ENCODE data around the gene BSN. TPM values are rescaled to one million over a fixed set of nuclear protein-coding genes. Genes with fewer than 3 reads are reported as not detected.

Gene BSN
- total and polyA plus RNA-seq, 2 experiments from 2014 or later = 0.50 to 5.1 TPM

GRCh38 chr3:49609314-49609713 lies 55.0 kb downstream of the BSN start:
- Histone ChIP-seq H3F3A (replicated peaks; ENCODE audit: low read depth) (0 out of 2 replicates have a peak, but pooled peaks cover 3% of the 10 kb centered on the region), H3K9me2 (ENCODE audit: insufficient read depth) (no peaks in the 10 kb centered on the region), H3K36me3 (ENCODE audit: insufficient read depth) (no peaks in the 10 kb centered on the region), H3K79me2 (replicated peaks; ENCODE audit: insufficient read depth) (no peaks in the 10 kb centered on the region), H3K27me3 (ENCODE audit: insufficient read depth) (no peaks in the 10 kb centered on the region), H2AFZ (no peak overlapping the region), H3K4me3 (no peak overlapping the region), H3K4me1 (ENCODE audit: insufficient read depth) (no peaks in the 10 kb centered on the region), H3K4me2 (no peak overlapping the region), H4K20me1 (replicated peaks; ENCODE audit: insufficient read depth) (no peaks in the 10 kb centered on the region; the same call in 1 of the 2 replicates), H3K27ac (ENCODE audit: low read depth) (no peak overlapping the region)
- no peak for DNase-seq (ENCODE audit: low spot score)
- Mint-ChIP-seq H3K4me3 (no peak overlapping the region), H3K27ac (no peak overlapping the region), H3K36me3 (ENCODE audit: low read depth) (no peaks in the 10 kb centered on the region), H3K9me3 (peaks cover 7% of the 10 kb centered on the region; the same call in 1 of the 3 replicates), H3K4me1 (no peaks in the 10 kb centered on the region), H3K27me3 (ENCODE audit: insufficient read depth, low read depth, poor library complexity) (peaks cover 2% of the 10 kb centered on the region)
- ATAC-seq = no peak
- TF ChIP-seq ETS1 (IDR thresholded peaks at IDR 0.05) (no peak), STAT1 (IDR thresholded peaks at IDR 0.05; ENCODE audit: unreplicated experiment) (no peak), EZH2 (IDR thresholded peaks at IDR 0.05; ENCODE audit: low read depth, unreplicated experiment) (no peak), ZNF462 (CRISPR knock-in tag; IDR thresholded peaks at IDR 0.05) (no peak), REST (IDR thresholded peaks at IDR 0.05; ENCODE audit: unreplicated experiment) (no peak), ZNF114 (CRISPR knock-in tag; IDR thresholded peaks at IDR 0.05) (no peak), ZNF331 (CRISPR knock-in tag; IDR thresholded peaks at IDR 0.05; ENCODE audit: low read depth) (no peak), JUNB (IDR thresholded peaks at IDR 0.05; ENCODE audit: unreplicated experiment) (no peak), CREB1 (CRISPR knock-in tag; IDR thresholded peaks at IDR 0.05; ENCODE audit: low read depth) (no peak), NANOG (IDR thresholded peaks at IDR 0.05; ENCODE audit: borderline replicate concordance) (no peak), POLR2AphosphoS5 (IDR thresholded peaks at IDR 0.05; ENCODE audit: low read depth) (no peak), CTCF (conservative IDR thresholded peaks at IDR 0.05; ENCODE audit: low read depth in 2 of 2) (no peak), EZH2phosphoT487 (IDR thresholded peaks at IDR 0.05; ENCODE audit: unreplicated experiment) (no peak)
